GM19025 (cell line): ENCODE measurements around the gene CAV2.

ENCODE experiments used
- ATAC-seq: cut with Tn5 transposase; IDR thresholded peaks from one replicate; pipeline ENCODE4 v1.9.1; 2021; ENCODE audit warnings: mild to moderate bottlenecking, low read depth, moderate library complexity; ENCODE audit not compliant: unreplicated experiment

Gene CAV2

GRCh38 chr7:116543664-116544063, 44.1 kb downstream of the CAV2 start:
- no peak for ATAC-seq

GRCh38 chr7:116544487-116544886, 44.9 kb downstream of the CAV2 start:
- ATAC-seq: no peak

- no peak for ATAC-seq
Measured at GRCh38 chr7:116545411-116545993, 46.0 kb downstream of the CAV2 start.

- no peak for ATAC-seq
Measured at GRCh38 chr7:116546054-116546453, 46.5 kb downstream of the CAV2 start.

- ATAC-seq: no peak
Measured at GRCh38 chr7:116546916-116547315, 47.4 kb downstream of the CAV2 start.

GRCh38 chr7:116547347-116547746, 47.8 kb downstream of the CAV2 start:
- ATAC-seq: no peak

- ATAC-seq: peak; percentile 92
Measured at GRCh38 chr7:116548506-116548905, 49.0 kb downstream of the CAV2 start.

GRCh38 chr7:116549370-116549769, 49.8 kb downstream of the CAV2 start:
- ATAC-seq: no peak

GRCh38 chr7:116551692-116552091, 52.2 kb downstream of the CAV2 start:
- no peak for ATAC-seq

- no peak for ATAC-seq
Measured at GRCh38 chr7:116552602-116553001, 53.1 kb downstream of the CAV2 start.

GRCh38 chr7:116553168-116553964, 53.8 kb downstream of the CAV2 start:
- ATAC-seq: no peak

- no peak for ATAC-seq
Measured at GRCh38 chr7:116554436-116554835, 54.9 kb downstream of the CAV2 start.

GRCh38 chr7:116554911-116555310, 55.4 kb downstream of the CAV2 start:
- ATAC-seq: no peak

- ATAC-seq: no peak
Measured at GRCh38 chr7:116557066-116557585, 57.6 kb downstream of the CAV2 start.

- ATAC-seq: no peak
Measured at GRCh38 chr7:116557901-116558300, 58.4 kb downstream of the CAV2 start.
